Bronchial epithelial cell (primary cell): ENCODE measurements around the gene PAK5. TPM values are rescaled to one million over a fixed set of nuclear protein-coding genes. Genes with fewer than 3 reads are reported as not detected.

Source experiments
- DNase-seq: peaks from one replicate; pipeline ENCODE4 v3.0.0-alpha.2; 2010; ENCODE audit warnings: low read depth
- FAIRE-seq: peaks from 2 replicates; lab custom pipeline; 2011; peaks lifted over from hg19 to GRCh38; lab: Jason Lieb, UNC
- H3K27me3 ChIP-seq: 2 replicates; pipeline ENCODE4 v1.5.1; 2011; ENCODE audit warnings: low read length; ENCODE audit not compliant: control insufficient read depth, insufficient read depth
- H3K36me3 ChIP-seq: 2 replicates; pipeline ENCODE4 v1.5.1; 2011; ENCODE audit warnings: low read length; ENCODE audit not compliant: control insufficient read depth, insufficient read depth
- H3K4me3 ChIP-seq: 2 replicates; pipeline ENCODE4 v1.5.1; 2011; ENCODE audit warnings: mild to moderate bottlenecking, low read depth, low read length, control low read depth
- CTCF ChIP-seq: IDR thresholded peaks from 2 replicates; pipeline ENCODE4 v1.5.1; 2011; ENCODE audit warnings: mild to moderate bottlenecking, moderate library complexity, low read length, control low read depth, inconsistent platforms; ENCODE audit not compliant: insufficient read depth, severe bottlenecking
- total RNA-seq: library from RNA; depleted of rRNA; stranded (reverse); fragments of >200 nt; gene quantifications from 2 replicates; pipeline ENCODE4 v1.2.1, GENCODE V29; 2014

The PAK5 gene
- total RNA-seq, 1 donor from 2014 or later: not detected

DNA sequence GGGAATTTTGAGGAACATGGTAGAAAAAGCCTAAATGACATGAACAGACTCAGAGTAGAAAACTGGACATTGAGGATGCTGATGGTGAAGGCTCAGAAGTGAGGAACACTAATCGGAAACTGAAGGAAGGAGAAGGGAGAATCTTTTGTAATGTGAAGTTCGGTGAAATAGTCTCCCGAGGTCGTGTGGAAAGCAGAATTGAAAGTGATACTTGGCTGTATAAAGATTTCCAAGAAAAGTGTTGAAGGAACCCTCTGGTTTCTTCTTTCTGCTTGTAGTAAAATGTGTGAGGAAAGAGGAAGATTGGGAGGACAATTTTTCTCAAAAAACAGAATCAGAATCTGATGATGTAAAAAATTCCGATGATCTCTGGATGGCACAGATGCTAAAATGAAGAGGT, 209.0 kb downstream of the PAK5 start:
- H3K4me3 ChIP-seq: no peak overlapping the region
- FAIRE-seq: no peak
- no peak for TF ChIP-seq CTCF
- no peaks in the 10 kb centered on the region for H3K36me3 ChIP-seq
- no peaks in the 10 kb centered on the region for H3K27me3 ChIP-seq
- no peak for DNase-seq

- H3K36me3 ChIP-seq: no peaks in the 10 kb centered on the region
- no peak for TF ChIP-seq CTCF
- DNase-seq (no peak), FAIRE-seq (no peak)
- no peaks in the 10 kb centered on the region for H3K27me3 ChIP-seq
- no peak overlapping the region for H3K4me3 ChIP-seq
Measured at GRCh38 chr20:9628589-9628988, 210.3 kb downstream of the PAK5 start.

- FAIRE-seq (no peak), DNase-seq (peak; percentile 63)
- no peaks in the 10 kb centered on the region for H3K27me3 ChIP-seq
- no peak for TF ChIP-seq CTCF
- H3K4me3 ChIP-seq: no peak overlapping the region
- no peaks in the 10 kb centered on the region for H3K36me3 ChIP-seq
Measured at GRCh38 chr20:9628141-9628540, 210.7 kb downstream of the PAK5 start.

GRCh38 chr20:9627219-9627618, 211.7 kb downstream of the PAK5 start:
- FAIRE-seq (no peak), DNase-seq (no peak)
- Histone ChIP-seq H3K36me3 (no peaks in the 10 kb centered on the region), H3K4me3 (no peak overlapping the region), H3K27me3 (no peaks in the 10 kb centered on the region)
- TF ChIP-seq CTCF: no peak

GRCh38 chr20:9626357-9626756, 212.5 kb downstream of the PAK5 start:
- no peak overlapping the region for H3K4me3 ChIP-seq
- DNase-seq: peak; percentile 85
- no peak for FAIRE-seq
- no peaks in the 10 kb centered on the region for H3K27me3 ChIP-seq
- TF ChIP-seq CTCF: no peak
- H3K36me3 ChIP-seq: no peaks in the 10 kb centered on the region

DNA sequence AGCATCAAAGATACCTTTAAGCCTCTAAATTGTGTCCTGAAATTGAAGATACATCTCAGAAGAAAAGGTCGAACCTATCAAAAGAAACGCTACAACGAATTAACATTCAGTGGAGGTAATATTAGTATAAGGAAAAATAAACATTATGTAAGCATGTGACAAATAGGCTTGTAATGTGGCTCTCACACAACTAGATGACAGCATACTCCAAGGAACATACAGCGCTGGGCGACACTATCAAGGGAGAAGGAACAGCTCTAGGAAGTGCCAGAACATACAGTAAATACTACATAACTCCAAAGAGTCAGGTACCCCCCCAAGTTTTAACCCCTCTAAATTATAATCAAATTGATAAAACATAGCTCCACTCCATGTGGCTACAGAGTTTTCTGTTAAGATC, 220.9 kb downstream of the PAK5 start:
- Histone ChIP-seq H3K36me3 (no peaks in the 10 kb centered on the region), H3K4me3 (no peak overlapping the region), H3K27me3 (no peaks in the 10 kb centered on the region)
- peak; percentile 60 for TF ChIP-seq CTCF
- FAIRE-seq (no peak), DNase-seq (peak; percentile 70)
